ENCODE results near the gene CGB2. TPM values are rescaled to one million over a fixed set of nuclear protein-coding genes. Genes with fewer than 3 reads are reported as not detected.
A peak's percentile ranks its signal among the peaks of the same experiment; 100 is the strongest.
"Not testable (repeated sequence)": the region's sequence is repeated elsewhere in the genome, so short reads cannot be mapped to it uniquely, and the experiment has no call there.

The CGB2 gene
- total RNA-seq, 3 donors from 2014 or later: not detected

DNA sequence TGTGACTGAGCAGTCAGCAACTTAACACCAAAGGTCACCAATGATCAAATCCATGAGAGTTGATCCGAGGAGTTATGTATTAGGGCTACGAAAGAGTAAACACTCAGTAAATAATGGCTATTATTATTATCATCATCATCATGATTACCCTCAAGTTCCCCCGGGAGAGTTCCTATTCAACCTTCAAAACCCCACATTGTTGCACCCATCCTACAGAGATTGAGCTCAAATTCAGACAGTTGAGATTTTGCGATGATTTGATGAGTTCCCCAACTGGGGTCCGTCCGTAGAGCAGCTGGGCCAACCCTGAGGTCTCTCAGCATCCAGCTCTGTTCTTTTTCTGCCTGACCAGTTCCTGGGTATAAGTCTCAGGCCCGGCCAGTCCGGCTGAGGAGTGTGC, 6.4 kb downstream of the CGB2 start:
- not testable (repeated sequence) for H3K36me3 Mint-ChIP-seq (ENCODE audit: insufficient read depth); ATAC-seq; H3K9me3 Mint-ChIP-seq; H3K4me3 Mint-ChIP-seq; H3K4me1 Mint-ChIP-seq (ENCODE audit: low read depth); H3K27me3 Mint-ChIP-seq (ENCODE audit: low read depth); DNase-seq

DNA sequence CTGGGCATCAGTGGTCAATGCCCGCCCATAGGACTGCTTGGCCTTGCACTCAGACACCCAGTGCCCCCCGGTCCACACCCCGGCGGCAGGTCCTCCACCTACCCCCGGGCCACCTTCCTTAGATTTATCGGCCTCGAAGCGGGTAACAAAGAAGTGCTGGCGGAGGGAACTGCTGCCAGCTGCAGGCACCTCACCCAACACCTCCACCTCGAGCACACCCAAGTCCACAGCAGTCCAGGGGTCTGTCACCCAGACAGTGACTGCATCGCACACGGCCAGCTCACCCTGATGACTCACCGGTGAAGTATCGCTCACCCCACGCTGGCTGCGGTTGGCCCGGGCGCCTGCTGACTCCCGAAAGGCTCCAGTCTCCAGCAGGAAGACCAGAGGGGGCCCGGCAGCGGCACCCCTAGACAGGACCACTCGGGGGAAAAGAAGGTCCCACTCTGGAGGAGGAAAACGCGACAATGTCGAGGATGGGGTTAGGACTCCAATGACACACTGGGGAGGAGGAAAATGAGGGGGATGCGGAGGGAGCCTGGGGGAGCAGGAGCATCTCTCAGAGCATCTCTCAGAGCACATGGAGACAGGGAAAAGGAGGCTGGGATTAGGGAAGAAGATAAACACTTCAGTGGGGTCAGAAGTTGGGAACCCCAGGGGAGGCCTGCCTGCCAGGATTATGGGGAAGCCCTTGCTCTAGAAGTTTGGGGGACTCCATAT, 7.0 kb downstream of the CGB2 start:
- not testable (repeated sequence) for H3K36me3 Mint-ChIP-seq (ENCODE audit: insufficient read depth); H3K9me3 Mint-ChIP-seq; ATAC-seq; H3K4me1 Mint-ChIP-seq (ENCODE audit: low read depth); DNase-seq; H3K27me3 Mint-ChIP-seq (ENCODE audit: low read depth); H3K4me3 Mint-ChIP-seq

- H3K36me3 Mint-ChIP-seq (ENCODE audit: insufficient read depth); H3K9me3 Mint-ChIP-seq; DNase-seq; ATAC-seq; H3K27me3 Mint-ChIP-seq (ENCODE audit: low read depth); H3K4me3 Mint-ChIP-seq; H3K4me1 Mint-ChIP-seq (ENCODE audit: low read depth): not testable (repeated sequence)
Observed at GRCh38 chr19:49039736-49040135, 8.0 kb downstream of the CGB2 start.

DNA sequence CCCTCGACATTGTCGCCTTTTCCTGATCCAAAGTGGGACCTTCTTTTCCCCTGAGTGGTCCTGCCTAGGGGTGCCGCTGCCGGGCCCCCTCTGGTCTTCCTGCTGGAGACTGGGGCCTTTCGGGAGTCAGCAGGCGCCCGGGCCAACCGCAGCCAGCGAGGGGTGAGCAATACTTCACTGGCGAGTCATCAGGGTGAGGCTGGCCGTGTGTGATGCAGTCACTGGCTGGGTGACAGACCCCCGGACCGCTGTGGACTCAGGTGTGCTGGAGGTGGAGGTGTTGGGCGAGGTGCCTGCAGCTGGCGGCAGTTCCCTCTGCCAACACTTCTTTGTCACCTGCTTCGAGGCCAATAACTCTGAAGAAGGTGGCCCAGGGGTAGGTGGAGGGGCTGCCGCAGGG, 10.5 kb downstream of the CGB2 start:
- H3K9me3 Mint-ChIP-seq: no peaks in the 10 kb centered on the region
- no peak overlapping the region for H3K4me3 Mint-ChIP-seq
- no peaks in the 10 kb centered on the region for H3K4me1 Mint-ChIP-seq (ENCODE audit: low read depth)
- DNase-seq: no peak
- H3K36me3 Mint-ChIP-seq (ENCODE audit: insufficient read depth): no peaks in the 10 kb centered on the region
- no peaks in the 10 kb centered on the region for H3K27me3 Mint-ChIP-seq (ENCODE audit: low read depth)
- ATAC-seq: no peak

DNA sequence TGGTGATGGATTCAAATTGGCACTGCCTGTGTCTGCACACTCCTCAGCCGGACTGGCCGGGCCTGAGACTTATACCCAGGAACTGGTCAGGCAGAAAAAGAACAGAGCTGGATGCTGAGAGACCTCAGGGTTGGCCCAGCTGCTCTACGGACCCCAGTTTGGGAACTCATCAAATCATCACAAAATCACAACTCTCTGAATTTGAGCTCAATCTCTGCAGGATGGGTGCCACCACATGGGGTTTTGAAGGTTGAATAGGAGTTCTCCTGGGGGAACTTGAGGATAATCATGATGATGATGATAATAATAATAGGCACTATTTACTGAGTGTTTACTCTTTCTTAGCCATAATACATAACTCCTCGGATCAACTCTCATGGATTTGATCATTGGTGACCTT, 11.0 kb downstream of the CGB2 start:
- not testable (repeated sequence) for H3K4me1 Mint-ChIP-seq (ENCODE audit: low read depth); H3K9me3 Mint-ChIP-seq; H3K36me3 Mint-ChIP-seq (ENCODE audit: insufficient read depth); H3K4me3 Mint-ChIP-seq; ATAC-seq; H3K27me3 Mint-ChIP-seq (ENCODE audit: low read depth); DNase-seq

DNA sequence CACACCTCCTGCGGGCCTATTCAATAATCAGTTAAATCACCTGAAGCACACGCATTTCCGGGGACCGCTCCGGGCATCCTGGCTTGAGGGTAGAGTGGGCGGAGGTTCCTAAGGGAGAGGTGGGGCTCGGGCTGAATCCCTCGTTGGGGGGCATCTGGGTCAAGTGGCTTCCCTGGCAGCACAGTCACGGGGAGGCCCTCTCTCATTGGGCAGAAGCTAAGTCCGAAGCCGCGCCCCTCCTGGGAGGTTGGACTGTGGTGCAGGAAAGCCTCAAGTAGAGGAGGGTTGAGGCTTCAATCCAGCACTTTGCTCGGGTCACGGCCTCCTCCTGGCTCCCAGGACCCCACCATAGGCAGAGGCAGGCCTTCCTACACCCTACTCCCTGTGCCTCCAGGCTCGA, 11.9 kb downstream of the CGB2 start, which contains the start of gene CGB5:
Gene CGB5 (plus strand): TSS at position 301 of the 400 bp plus-strand sequence. CDS start 362 bp downstream, outside the sequence.
- ATAC-seq; H3K27me3 Mint-ChIP-seq (ENCODE audit: low read depth); H3K4me1 Mint-ChIP-seq (ENCODE audit: low read depth); H3K9me3 Mint-ChIP-seq; DNase-seq; H3K36me3 Mint-ChIP-seq (ENCODE audit: insufficient read depth); H3K4me3 Mint-ChIP-seq: not testable (repeated sequence)

- H3K27me3 Mint-ChIP-seq (ENCODE audit: low read depth); DNase-seq; H3K4me1 Mint-ChIP-seq (ENCODE audit: low read depth); ATAC-seq; H3K9me3 Mint-ChIP-seq; H3K4me3 Mint-ChIP-seq; H3K36me3 Mint-ChIP-seq (ENCODE audit: insufficient read depth): not testable (repeated sequence)
Observed at GRCh38 chr19:49049011-49049410, 17.3 kb downstream of the CGB2 start, which contains the start of gene CGB8. CGB8 (minus strand) TSS chr19:49049111; CDS start chr19:49048739, 372 bp downstream.

- not testable (repeated sequence) for ATAC-seq; H3K27me3 Mint-ChIP-seq (ENCODE audit: low read depth); H3K9me3 Mint-ChIP-seq; H3K4me1 Mint-ChIP-seq (ENCODE audit: low read depth); H3K4me3 Mint-ChIP-seq; H3K36me3 Mint-ChIP-seq (ENCODE audit: insufficient read depth); DNase-seq
Observed at GRCh38 chr19:49049834-49050233, 18.1 kb downstream of the CGB2 start.

DNA sequence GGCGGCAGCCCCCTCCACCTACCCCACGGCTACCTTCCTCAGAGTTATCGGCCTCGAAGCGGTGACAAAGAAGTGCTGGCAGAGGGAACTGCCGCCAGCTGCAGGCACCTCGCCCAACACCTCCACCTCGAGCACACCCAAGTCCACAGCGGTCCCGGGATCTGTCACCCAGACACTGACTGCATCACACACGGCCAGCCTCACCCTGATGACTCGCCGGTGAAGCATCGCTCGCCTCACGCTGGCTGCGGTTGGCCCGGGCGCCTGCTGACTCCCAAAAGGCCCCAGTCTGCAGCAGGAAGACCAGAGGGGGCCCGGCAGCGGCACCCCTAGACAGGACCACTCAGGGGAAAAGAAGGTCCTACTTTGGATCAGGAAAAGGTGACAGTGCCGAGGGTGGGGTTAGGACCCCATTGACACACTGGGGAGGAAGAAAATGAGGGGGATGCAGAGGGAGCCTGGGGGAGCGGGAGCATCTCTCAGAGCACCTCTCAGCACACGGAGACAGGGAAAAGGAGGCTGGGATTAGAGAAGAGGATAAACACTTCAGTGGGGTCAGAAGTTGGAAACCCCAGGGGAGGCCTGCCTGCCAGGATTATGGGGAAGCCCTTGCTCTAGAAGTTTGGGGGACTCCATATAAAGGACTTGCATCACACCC, 18.8 kb downstream of the CGB2 start:
- not testable (repeated sequence) for H3K27me3 Mint-ChIP-seq (ENCODE audit: low read depth); H3K36me3 Mint-ChIP-seq (ENCODE audit: insufficient read depth); H3K4me1 Mint-ChIP-seq (ENCODE audit: low read depth); ATAC-seq; H3K9me3 Mint-ChIP-seq; H3K4me3 Mint-ChIP-seq; DNase-seq

DNA sequence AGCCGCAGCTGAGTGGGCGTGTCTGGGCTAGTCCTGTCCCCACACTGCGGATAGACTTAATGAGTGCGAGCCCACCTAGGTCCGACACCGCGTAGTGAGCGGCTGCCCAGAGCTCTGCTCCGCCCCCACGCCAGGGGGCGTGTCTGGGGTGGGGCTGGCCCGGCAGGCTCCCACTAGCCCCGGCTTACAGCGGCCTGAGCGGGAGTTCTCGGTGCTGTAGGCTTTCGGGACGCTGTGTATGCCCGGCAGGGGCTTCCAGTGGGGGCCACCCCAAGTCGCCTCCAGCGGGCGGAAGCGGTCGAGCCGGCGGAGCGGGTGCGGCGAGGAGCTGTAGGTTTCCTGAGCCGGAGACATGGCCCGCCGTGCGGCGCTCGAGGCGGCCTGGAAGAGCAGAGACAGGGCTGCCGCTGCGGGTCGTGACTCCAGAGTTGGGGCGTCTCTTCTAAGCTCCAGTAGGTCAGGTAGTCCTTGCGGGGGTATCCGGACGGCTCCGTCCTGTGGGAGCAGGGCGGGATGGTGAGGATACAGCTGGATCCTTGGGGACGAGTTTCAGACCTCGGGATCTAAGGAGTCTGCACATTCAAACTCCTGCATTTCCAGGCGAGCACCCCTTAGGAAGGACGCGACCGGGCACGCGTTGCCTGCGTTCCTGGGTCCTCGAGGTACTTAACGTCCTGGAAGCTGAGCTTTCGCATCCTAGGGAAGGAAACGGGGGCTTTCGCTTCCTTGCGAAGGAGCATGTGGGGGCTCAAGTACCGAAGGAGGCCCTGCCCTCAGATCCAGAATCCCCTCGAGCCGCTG, 24.6 kb downstream of the CGB2 start:
- H3K4me3 Mint-ChIP-seq: peak overlapping the region; percentile 77
- H3K36me3 Mint-ChIP-seq (ENCODE audit: insufficient read depth): no peaks in the 10 kb centered on the region
- H3K4me1 Mint-ChIP-seq (ENCODE audit: low read depth): peaks cover 22% of the 10 kb centered on the region
- peak; percentile 36 for DNase-seq
- peaks cover 41% of the 10 kb centered on the region for H3K27me3 Mint-ChIP-seq (ENCODE audit: low read depth)
- H3K9me3 Mint-ChIP-seq: no peaks in the 10 kb centered on the region
- peak; percentile 78 to 81 for ATAC-seq

- not testable (repeated sequence) for H3K36me3 Mint-ChIP-seq (ENCODE audit: insufficient read depth); DNase-seq; H3K9me3 Mint-ChIP-seq
- Mint-ChIP-seq H3K4me1 (ENCODE audit: low read depth) (peaks cover 22% of the 10 kb centered on the region), H3K27me3 (ENCODE audit: low read depth) (peaks cover 45% of the 10 kb centered on the region), H3K4me3 (peak overlapping the region; percentile 77)
- peak in 1 of 2 donors; percentile 6 for ATAC-seq
Observed at GRCh38 chr19:49056902-49057596, 25.4 kb downstream of the CGB2 start.

DNA sequence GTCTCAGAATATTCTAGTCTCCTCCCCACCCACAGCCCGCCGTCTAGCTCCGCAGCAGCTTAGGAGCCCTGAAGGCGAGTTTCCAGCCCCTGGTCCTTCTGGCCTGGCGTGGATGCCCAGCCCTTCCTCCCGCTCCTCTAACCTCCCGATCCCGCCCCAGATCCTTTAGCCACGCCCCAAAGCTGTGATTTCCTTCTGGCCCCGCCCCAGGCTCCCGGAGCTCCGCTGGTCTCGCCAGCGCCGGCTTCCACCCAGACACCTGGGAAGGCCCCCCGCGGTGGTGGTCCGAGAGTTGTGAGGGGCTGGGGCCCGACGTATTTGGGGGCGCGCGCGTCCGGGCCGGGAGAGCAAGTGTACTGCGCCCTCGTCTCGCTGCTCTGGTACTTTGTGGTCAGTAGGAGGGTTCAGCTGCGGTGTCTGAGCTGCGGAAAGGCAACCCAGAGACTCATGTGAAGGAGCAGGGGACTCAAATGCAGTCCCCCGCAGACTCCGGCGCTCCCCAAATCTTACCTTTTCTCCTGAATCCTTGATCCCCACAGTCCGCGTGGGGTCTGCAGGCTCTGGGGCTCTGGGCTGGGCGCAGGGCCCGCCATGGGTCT, 26.0 kb downstream of the CGB2 start, which contains the start of gene CGB7:
Gene CGB7 (minus strand): TSS at position 114 of the 599 bp plus-strand sequence. CDS start 2,374 bp downstream, outside the sequence.
- Mint-ChIP-seq H3K27me3 (ENCODE audit: low read depth) (peaks cover 45% of the 10 kb centered on the region), H3K9me3 (no peaks in the 10 kb centered on the region), H3K36me3 (ENCODE audit: insufficient read depth) (no peaks in the 10 kb centered on the region), H3K4me1 (ENCODE audit: low read depth) (peaks cover 22% of the 10 kb centered on the region), H3K4me3 (peak within 1 kb of the TSS; percentile 77)
- DNase-seq (peak; percentile 33), ATAC-seq (peak; percentile 9 to 36)

GRCh38 chr19:49058562-49058961, 26.9 kb downstream of the CGB2 start:
- Mint-ChIP-seq H3K27me3 (ENCODE audit: low read depth) (peaks cover 53% of the 10 kb centered on the region), H3K36me3 (ENCODE audit: insufficient read depth) (no peaks in the 10 kb centered on the region), H3K4me3 (no peak overlapping the region), H3K9me3 (no peaks in the 10 kb centered on the region), H3K4me1 (ENCODE audit: low read depth) (peaks cover 22% of the 10 kb centered on the region)
- ATAC-seq: peak in 1 of 2 donors; percentile 39
- no peak for DNase-seq

All from activated T-cell treated with anti-CD3 and anti-CD28 coated beads, Interleukin-2, amount 50 U/mL, for 4 hours (primary cell).